Esophagus squamous epithelium (tissue), 5 donors: ENCODE data around the gene TMEM213. TPM values are rescaled to one million over a fixed set of nuclear protein-coding genes. Genes with fewer than 3 reads are reported as not detected.

Source experiments
- DNase-seq: peaks from one replicate; lab custom pipeline; 2025; lab: John Stamatoyannopoulos, UW
- H3K27ac ChIP-seq, 4 donors: fragments of 200-600 bp; sonication (generic); one replicate each; pipeline ENCODE4 v1.5.1; 2016 to 2019; ENCODE audit warnings: mild to moderate bottlenecking in 1 of 4
- H3K27me3 ChIP-seq, 4 donors: fragments of 200-600 bp; sonication (generic); 1 replicate in 3 of 4; 2 replicates in 1 of 4; pipeline versions ENCODE4 v1.5.1 to v1.6.0; 2017 to 2021; ENCODE audit warnings: antibody characterized with exemption in 1 of 4
- H3K36me3 ChIP-seq, 3 donors: fragments of 200-600 bp; sonication (generic); one replicate each; pipeline ENCODE4 v1.5.1; 2016 to 2019
- H3K4me1 ChIP-seq, 3 donors: fragments of 200-600 bp; sonication (generic); one replicate each; pipeline ENCODE4 v1.5.1; 2017 to 2019
- H3K4me3 ChIP-seq, 4 donors: fragments of 200-600 bp; sonication (generic); 1 replicate in 3 of 4; 2 replicates in 1 of 4; pipeline ENCODE4 v1.5.1; 2016 to 2019; ENCODE audit warnings: mild to moderate bottlenecking in 2 of 4, moderate library complexity in 1 of 4
- H3K9me3 ChIP-seq, 3 donors: fragments of 200-600 bp; sonication (generic); one replicate each; pipeline ENCODE4 v1.5.1; 2016 to 2019
- POLR2A ChIP-seq, 4 donors: fragments of 450-650 bp; IDR thresholded peaks; one replicate each; pipeline ENCODE4 v1.6.1; 2017; ENCODE audit warnings: antibody characterized with exemption in 4 of 4, mild to moderate bottlenecking in 4 of 4, moderate library complexity in 3 of 4
- WGBS, 2 donors: methylation state at CpG; one replicate each; pipeline ENCODE4 v1.1.5; 2018; 5-methylcytosine and 5-hydroxymethylcytosine counted together
- intact Hi-C: fragments of 100-400 bp; cut with DNase I; formaldehyde crosslinking; loops from one replicate; pipeline ENCODE4 v1.15.0; 2022
- total RNA-seq, 4 donors: library from RNA; depleted of rRNA; stranded (reverse); fragments of >200 nt; gene quantifications; one replicate each; pipeline ENCODE4 v1.1.0, GENCODE V29; 2016
- TF ChIP-seq, protein P1 (sequence below), 6 experiments: fragments of 450-650 bp in 4 of 6; fragments of 200-600 bp in 2 of 6; sonication (generic) in 2 of 6; IDR thresholded peaks; one replicate each; pipeline ENCODE4 v1.5.1; 2016 to 2019; ENCODE audit warnings: antibody characterized with exemption in 6 of 6, mild to moderate bottlenecking in 4 of 6, moderate library complexity in 4 of 6
- donor health status: DM: yes; HTN: yes; CAD: no.

Gene TMEM213
- total RNA-seq, 4 donors from 2014 or later: 1.3 TPM; not detected in 3

DNA sequence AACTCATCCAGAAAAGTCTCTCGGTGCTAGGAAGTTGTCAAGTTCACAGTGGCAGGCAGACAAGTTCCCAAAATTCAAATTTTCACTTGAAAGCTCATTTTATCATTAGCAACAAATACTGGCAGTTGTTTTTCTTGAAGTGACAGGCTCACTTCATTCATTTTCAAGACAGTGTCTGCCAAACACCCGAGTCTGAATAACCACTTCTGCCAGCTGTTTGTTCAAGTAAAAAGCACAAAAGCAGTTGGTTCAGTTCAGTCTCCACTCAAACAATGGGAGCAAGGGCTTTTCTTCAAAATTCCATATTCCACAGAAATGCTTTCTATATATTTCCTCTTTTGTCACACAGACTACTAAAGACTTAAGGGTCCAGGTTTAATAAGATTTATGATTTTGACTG is 47.9 kb downstream of the TMEM213 start:
- Histone ChIP-seq H3K4me3 (no peak overlapping the region), H3K9me3 (no peaks in the 10 kb centered on the region), H3K4me1 (no peaks in the 10 kb centered on the region), H3K27ac (no peak overlapping the region), H3K27me3 (no peaks in the 10 kb centered on the region), H3K36me3 (no peaks in the 10 kb centered on the region)
- intact Hi-C loops: no loop called here
- WGBS, 2 donors: 26 to 29% methylated on average over 2 of the region's 2 CpGs
- no peak for DNase-seq
- TF ChIP-seq, protein P1, sequence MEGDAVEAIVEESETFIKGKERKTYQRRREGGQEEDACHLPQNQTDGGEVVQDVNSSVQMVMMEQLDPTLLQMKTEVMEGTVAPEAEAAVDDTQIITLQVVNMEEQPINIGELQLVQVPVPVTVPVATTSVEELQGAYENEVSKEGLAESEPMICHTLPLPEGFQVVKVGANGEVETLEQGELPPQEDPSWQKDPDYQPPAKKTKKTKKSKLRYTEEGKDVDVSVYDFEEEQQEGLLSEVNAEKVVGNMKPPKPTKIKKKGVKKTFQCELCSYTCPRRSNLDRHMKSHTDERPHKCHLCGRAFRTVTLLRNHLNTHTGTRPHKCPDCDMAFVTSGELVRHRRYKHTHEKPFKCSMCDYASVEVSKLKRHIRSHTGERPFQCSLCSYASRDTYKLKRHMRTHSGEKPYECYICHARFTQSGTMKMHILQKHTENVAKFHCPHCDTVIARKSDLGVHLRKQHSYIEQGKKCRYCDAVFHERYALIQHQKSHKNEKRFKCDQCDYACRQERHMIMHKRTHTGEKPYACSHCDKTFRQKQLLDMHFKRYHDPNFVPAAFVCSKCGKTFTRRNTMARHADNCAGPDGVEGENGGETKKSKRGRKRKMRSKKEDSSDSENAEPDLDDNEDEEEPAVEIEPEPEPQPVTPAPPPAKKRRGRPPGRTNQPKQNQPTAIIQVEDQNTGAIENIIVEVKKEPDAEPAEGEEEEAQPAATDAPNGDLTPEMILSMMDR (IDR thresholded peaks at IDR 0.05): no peak
- TF ChIP-seq POLR2A (IDR thresholded peaks at IDR 0.05): no peak

GRCh38 chr7:138848056-138848980 is 50.5 kb downstream of the TMEM213 start:
- Histone ChIP-seq H3K27me3 (no peaks in the 10 kb centered on the region), H3K4me3 (no peak overlapping the region), H3K4me1 (no peaks in the 10 kb centered on the region), H3K9me3 (no peaks in the 10 kb centered on the region), H3K27ac (no peak overlapping the region), H3K36me3 (no peaks in the 10 kb centered on the region)
- intact Hi-C loops: no loop called here
- WGBS, 2 donors: 53 to 61% methylated on average over 3 of the region's 3 CpGs
- no peak for DNase-seq
- no peak for TF ChIP-seq POLR2A (IDR thresholded peaks at IDR 0.05)
- TF ChIP-seq, protein P1 (IDR thresholded peaks at IDR 0.05): no peak

GRCh38 chr7:138849701-138850100 is 51.9 kb downstream of the TMEM213 start:
- Histone ChIP-seq H3K9me3 (no peaks in the 10 kb centered on the region), H3K4me3 (no peak overlapping the region), H3K4me1 (no peaks in the 10 kb centered on the region), H3K36me3 (no peaks in the 10 kb centered on the region), H3K27me3 (no peaks in the 10 kb centered on the region), H3K27ac (no peak overlapping the region)
- no peak for DNase-seq
- intact Hi-C loops: no loop called here
- no peak for TF ChIP-seq POLR2A (IDR thresholded peaks at IDR 0.05)
- TF ChIP-seq, protein P1 (IDR thresholded peaks at IDR 0.05): no peak
- 95 to 98% methylated on average over 5 of the region's 5 CpGs for WGBS, 2 donors

DNA sequence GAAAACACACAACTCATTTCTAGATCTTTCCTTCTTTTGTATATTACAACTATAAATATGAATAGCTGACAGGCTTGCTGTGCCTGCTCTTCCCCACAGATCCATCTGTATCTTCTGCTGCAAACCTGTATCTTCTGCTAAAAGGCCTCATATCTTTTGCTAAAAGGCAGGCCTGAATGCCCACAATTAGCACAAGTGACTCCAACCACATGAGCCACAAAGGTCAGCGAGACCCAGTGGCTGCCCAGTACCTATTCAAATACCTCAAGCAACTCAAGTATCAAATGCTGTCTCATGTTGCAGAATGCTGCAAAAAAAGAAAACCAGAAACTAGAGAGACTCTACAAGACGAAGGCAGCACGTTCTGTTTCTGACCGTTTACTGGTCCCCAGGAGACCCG is 54.7 kb downstream of the TMEM213 start:
- Histone ChIP-seq H3K9me3 (peaks cover 0 to 3% (median 0%) of the 10 kb centered on the region in 3 donors), H3K27ac (no peak overlapping the region)
- intact Hi-C loops: no loop called here

DNA sequence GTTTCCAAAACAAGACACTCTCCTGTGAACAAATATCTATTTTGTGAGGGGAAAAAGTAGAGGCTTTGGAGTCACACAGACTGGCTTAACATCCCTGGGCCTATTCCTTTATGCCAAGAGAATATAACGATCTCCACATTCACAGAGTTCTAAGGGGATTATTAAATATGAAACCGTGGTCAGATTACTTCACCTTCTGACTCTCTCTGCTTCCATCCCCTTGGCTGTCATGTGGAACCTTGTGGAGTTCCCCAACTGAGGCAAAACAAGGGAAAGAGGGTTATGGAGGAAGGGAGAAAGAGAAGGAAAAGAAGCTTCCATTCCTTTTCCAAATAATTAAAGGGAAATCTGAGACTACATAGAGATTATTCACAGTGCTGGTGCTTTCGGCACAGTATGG is 55.7 kb downstream of the TMEM213 start:
- H3K4me3 ChIP-seq: no peak overlapping the region
- 72 to 73% methylated on average over 3 of the region's 3 CpGs for WGBS, 2 donors
- intact Hi-C loops: no loop called here

More for the DNA sequence above, 54.7 kb downstream of the TMEM213 start:
- TF ChIP-seq POLR2A (IDR thresholded peaks at IDR 0.05): no peak
- TF ChIP-seq, protein P1 (IDR thresholded peaks at IDR 0.05): no peak
- no peaks in the 10 kb centered on the region for H3K36me3 ChIP-seq
- DNase-seq: no peak
- H3K4me1 ChIP-seq: no peaks in the 10 kb centered on the region
- no peaks in the 10 kb centered on the region for H3K27me3 ChIP-seq
- 88 to 94% methylated on average over 5 of the region's 5 CpGs for WGBS, 2 donors
- no peak overlapping the region for H3K4me3 ChIP-seq

More for the DNA sequence above, 55.7 kb downstream of the TMEM213 start:
- no peaks in the 10 kb centered on the region for H3K36me3 ChIP-seq
- no peak for DNase-seq
- H3K4me1 ChIP-seq: no peaks in the 10 kb centered on the region
- TF ChIP-seq, protein P1 (IDR thresholded peaks at IDR 0.05): no peak
- no peak for TF ChIP-seq POLR2A (IDR thresholded peaks at IDR 0.05)
- no peak overlapping the region for H3K27ac ChIP-seq
- peaks cover 0 to 11% (median 0%) of the 10 kb centered on the region in 3 donors for H3K9me3 ChIP-seq
- H3K27me3 ChIP-seq: no peaks in the 10 kb centered on the region
